Stimulated activated CD8-positive, alpha-beta memory T cell treated with anti-CD3 and anti-CD28 coated beads, Interleukin-4, amount 100 ng/mL, for 24 hours (primary cell): ENCODE results near the gene MCL1.

Experiments
- DNase-seq: peaks from one replicate; pipeline ENCODE4 v3.0.0-alpha.2; 2020; ENCODE audit warnings: low read depth

Gene MCL1

GRCh38 chr1:150537732-150538684 is 41.4 kb downstream of the MCL1 start:
- no peak for DNase-seq

GRCh38 chr1:150536836-150537731 is 42.3 kb downstream of the MCL1 start:
- DNase-seq = no peak

- DNase-seq = no peak
Observed at GRCh38 chr1:150535511-150536287, 43.7 kb downstream of the MCL1 start.

DNA sequence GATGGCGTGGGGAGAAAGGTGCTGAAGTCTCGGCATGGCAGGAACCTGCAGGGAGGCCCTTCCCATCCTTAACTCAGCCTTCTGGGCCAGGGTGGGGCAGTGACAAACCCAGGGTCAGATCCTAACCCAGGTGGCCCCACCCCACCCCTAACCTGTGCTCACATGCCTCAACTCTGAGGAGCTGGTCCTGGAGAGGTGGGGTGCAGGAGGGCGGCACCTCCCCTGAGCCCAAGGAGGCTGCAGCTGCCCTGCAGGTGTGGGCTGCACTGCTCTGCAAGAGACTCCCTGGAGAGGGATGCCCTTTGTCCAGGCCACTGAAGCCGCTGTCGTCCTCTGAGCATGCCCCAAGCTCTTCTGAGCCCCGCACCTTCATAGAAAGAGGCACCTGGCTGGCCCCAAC is 45.4 kb downstream of the MCL1 start:
- no peak for DNase-seq

DNA sequence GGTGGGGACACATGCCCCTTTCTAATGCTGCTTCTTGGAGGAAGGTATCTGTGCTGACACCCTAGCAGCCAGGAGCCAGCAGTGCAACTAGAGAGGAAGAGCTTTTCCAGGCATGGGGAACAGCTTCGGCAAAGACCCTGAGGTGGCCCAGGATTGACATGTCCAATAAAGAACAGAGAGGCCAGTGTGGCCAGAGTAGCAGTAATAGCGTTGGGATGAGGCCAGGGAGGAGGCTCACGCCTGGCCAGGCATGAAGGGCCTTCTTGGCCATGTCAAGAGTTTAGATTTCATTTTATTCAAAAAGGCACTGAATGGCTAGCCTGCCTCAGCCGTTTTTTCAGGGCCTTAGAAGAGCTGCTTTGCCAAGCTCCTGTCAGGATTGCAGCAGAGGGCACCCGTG is 46.5 kb downstream of the MCL1 start:
- no peak for DNase-seq

GRCh38 chr1:150530491-150531159 is 48.8 kb downstream of the MCL1 start:
- DNase-seq = no peak

DNA sequence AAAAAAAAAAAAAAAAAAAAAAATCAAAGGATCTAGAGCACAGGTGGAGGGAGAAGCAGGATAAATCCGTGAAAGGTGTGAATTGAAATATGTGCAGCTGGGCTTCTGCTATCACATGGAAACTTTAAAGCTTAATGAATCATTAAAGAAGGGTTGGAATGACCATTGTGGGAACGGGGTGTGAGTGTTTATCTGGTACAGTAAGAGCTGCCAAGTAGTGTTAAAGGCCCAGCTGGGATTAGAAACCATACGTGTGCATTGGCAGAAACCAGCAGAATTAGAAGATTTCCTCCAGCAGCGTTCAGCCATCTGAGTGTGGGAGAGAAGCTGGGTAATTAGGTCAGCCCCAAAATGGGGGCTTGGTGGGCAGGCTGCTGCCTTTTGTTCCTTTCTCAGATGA is 50.4 kb downstream of the MCL1 start:
- DNase-seq = no peak

GRCh38 chr1:150528196-150528595 is 51.2 kb downstream of the MCL1 start:
- DNase-seq = no peak

DNA sequence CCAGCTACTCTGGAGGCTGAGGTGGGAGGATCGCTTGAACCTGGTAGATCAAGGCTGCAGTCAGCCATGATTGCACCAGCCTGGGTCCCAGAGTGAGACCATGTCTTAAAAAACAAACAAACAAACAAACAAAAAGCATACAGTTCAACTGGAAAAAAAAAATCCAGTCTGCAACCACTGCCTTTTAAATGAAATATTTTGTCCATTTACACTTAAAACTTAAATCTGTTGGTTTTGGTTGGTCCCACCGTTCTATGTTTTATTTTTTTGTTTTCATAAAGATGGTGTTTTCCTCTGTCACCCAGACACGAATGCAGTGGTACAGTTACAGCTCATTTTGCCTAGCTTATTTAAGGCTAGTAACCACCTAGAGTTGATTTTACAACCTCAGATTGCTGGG is 54.1 kb downstream of the MCL1 start:
- no peak for DNase-seq
